Upper lobe of left lung (tissue), 4 donors: ENCODE results near the gene TBC1D4.

Source experiments
- CTCF ChIP-seq, 6 experiments: fragments of 450-650 bp in 4 of 6; fragments of 200-600 bp in 2 of 6; sonication (generic) in 2 of 6; IDR thresholded peaks; one replicate each; pipeline ENCODE4 v1.5.1; 2016 to 2019; ENCODE audit warnings: antibody characterized with exemption in 6 of 6
- POLR2A ChIP-seq, 4 donors: fragments of 450-650 bp; IDR thresholded peaks; one replicate each; pipeline ENCODE4 v1.5.1; 2016 to 2017; ENCODE audit warnings: antibody characterized with exemption in 4 of 4, mild to moderate bottlenecking in 2 of 4

GRCh38 chr13:75318138-75318833 is 163.7 kb downstream of the TBC1D4 start:
- TF ChIP-seq CTCF (IDR thresholded peaks at IDR 0.05) (no peak), POLR2A (IDR thresholded peaks at IDR 0.05) (no peak)
